Thyroid gland (tissue), 4 donors: ENCODE data around the gene SEC14L1.

Experiments
- CTCF ChIP-seq, 6 experiments: fragments of 200-600 bp in 3 of 6; fragments of 450-650 bp in 3 of 6; sonication (generic) in 3 of 6; IDR thresholded peaks; one replicate each; pipeline ENCODE4 v1.5.1; 2016 to 2019; ENCODE audit warnings: antibody characterized with exemption in 6 of 6, mild to moderate bottlenecking in 2 of 6, inconsistent platforms in 1 of 6, moderate library complexity in 1 of 6
- POLR2A ChIP-seq, 2 donors: fragments of 450-650 bp; IDR thresholded peaks; one replicate each; pipeline ENCODE4 v1.6.1; 2017; ENCODE audit warnings: antibody characterized with exemption in 2 of 2, mild to moderate bottlenecking in 2 of 2, moderate library complexity in 1 of 2

- TF ChIP-seq CTCF (IDR thresholded peaks at IDR 0.05), result no peak
- TF ChIP-seq POLR2A (IDR thresholded peaks at IDR 0.05), result no peak
These were observed 112.9 kb downstream of the SEC14L1 start for GRCh38 chr17:77253611-77254051.
